ENCODE measurements around the gene TRAF4. TPM values are rescaled to one million over a fixed set of nuclear protein-coding genes. Genes with fewer than 3 reads are reported as not detected.
A peak's percentile ranks its signal among the peaks of the same experiment; 100 is the strongest.

TRAF4 gene
- total RNA-seq, 1 experiment from 2014 or later, result 127 TPM

GRCh38 chr17:28741358-28742349 lies 2.2 kb upstream of the TRAF4 start:
- Histone ChIP-seq H3K27ac (ENCODE audit: low read depth, low read length) (peak overlapping the region; percentile 98), H3K9me2 (ENCODE audit: insufficient read depth) (no peaks in the 10 kb centered on the region), H3K4me2 (ENCODE audit: low read length) (peak overlapping the region; percentile 99; the same call in 1 of the 2 replicates), H3K4me3 (replicated peaks in 1 of 2; ENCODE audit: low read depth in 1 of 2, low read length in 2 of 2) (no peak overlapping the region), H4K20me1 (ENCODE audit: insufficient read depth) (peaks cover 5% of the 10 kb centered on the region; the same call in 1 of the 2 replicates), H3K27me3 (ENCODE audit: insufficient read depth, low read length) (no peaks in the 10 kb centered on the region), H3K79me2 (ENCODE audit: insufficient read depth, low read length) (peaks cover 25% of the 10 kb centered on the region), H2AFZ (ENCODE audit: low read depth, low read length, poor library complexity, severe bottlenecking) (no peak overlapping the region), H3K4me1 (ENCODE audit: control insufficient read depth in 1 of 2, insufficient read depth in 2 of 2, low read length in 2 of 2) (peaks cover 25 to 46% of the 10 kb centered on the region in 2 experiments), H3K9ac (ENCODE audit: low read length) (no peak overlapping the region), H3K9me3 (ENCODE audit: control insufficient read depth in 1 of 2, insufficient read depth in 1 of 2, low read depth in 1 of 2, low read length in 2 of 2) (no peaks in the 10 kb centered on the region), H3K36me3 (ENCODE audit: control insufficient read depth in 1 of 2, insufficient read depth in 2 of 2, low read length in 2 of 2) (peaks cover 0 to 12% of the 10 kb centered on the region in 2 experiments; a peak in 2 of 4 replicates)
- intact Hi-C loops (cut with micrococcal nuclease), result no loop called here
- CTCF ChIA-PET, result interaction anchor here (13.6 kb wide), 1 partner anchor 14 kb away, joined by 207 read pairs; the partner anchor contains the start of genes NEK8 and TLCD1
- TF ChIP-seq SRF (IDR thresholded peaks at IDR 0.05; ENCODE audit: low read depth), result no peak
- TF ChIP-seq, protein P1, sequence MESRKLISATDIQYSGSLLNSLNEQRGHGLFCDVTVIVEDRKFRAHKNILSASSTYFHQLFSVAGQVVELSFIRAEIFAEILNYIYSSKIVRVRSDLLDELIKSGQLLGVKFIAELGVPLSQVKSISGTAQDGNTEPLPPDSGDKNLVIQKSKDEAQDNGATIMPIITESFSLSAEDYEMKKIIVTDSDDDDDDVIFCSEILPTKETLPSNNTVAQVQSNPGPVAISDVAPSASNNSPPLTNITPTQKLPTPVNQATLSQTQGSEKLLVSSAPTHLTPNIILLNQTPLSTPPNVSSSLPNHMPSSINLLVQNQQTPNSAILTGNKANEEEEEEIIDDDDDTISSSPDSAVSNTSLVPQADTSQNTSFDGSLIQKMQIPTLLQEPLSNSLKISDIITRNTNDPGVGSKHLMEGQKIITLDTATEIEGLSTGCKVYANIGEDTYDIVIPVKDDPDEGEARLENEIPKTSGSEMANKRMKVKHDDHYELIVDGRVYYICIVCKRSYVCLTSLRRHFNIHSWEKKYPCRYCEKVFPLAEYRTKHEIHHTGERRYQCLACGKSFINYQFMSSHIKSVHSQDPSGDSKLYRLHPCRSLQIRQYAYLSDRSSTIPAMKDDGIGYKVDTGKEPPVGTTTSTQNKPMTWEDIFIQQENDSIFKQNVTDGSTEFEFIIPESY (IDR thresholded peaks at IDR 0.05; ENCODE audit: extremely low read depth, insufficient replicate concordance, low read length), result no peak
- no peak for TF ChIP-seq EZH2 (IDR thresholded peaks at IDR 0.05)
- no peak for TF ChIP-seq EZH2phosphoT487 (IDR thresholded peaks at IDR 0.05; ENCODE audit: borderline replicate concordance)
- TF ChIP-seq, protein P2, sequence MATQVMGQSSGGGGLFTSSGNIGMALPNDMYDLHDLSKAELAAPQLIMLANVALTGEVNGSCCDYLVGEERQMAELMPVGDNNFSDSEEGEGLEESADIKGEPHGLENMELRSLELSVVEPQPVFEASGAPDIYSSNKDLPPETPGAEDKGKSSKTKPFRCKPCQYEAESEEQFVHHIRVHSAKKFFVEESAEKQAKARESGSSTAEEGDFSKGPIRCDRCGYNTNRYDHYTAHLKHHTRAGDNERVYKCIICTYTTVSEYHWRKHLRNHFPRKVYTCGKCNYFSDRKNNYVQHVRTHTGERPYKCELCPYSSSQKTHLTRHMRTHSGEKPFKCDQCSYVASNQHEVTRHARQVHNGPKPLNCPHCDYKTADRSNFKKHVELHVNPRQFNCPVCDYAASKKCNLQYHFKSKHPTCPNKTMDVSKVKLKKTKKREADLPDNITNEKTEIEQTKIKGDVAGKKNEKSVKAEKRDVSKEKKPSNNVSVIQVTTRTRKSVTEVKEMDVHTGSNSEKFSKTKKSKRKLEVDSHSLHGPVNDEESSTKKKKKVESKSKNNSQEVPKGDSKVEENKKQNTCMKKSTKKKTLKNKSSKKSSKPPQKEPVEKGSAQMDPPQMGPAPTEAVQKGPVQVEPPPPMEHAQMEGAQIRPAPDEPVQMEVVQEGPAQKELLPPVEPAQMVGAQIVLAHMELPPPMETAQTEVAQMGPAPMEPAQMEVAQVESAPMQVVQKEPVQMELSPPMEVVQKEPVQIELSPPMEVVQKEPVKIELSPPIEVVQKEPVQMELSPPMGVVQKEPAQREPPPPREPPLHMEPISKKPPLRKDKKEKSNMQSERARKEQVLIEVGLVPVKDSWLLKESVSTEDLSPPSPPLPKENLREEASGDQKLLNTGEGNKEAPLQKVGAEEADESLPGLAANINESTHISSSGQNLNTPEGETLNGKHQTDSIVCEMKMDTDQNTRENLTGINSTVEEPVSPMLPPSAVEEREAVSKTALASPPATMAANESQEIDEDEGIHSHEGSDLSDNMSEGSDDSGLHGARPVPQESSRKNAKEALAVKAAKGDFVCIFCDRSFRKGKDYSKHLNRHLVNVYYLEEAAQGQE (IDR thresholded peaks at IDR 0.05; ENCODE audit: low read depth), result no peak
- TF ChIP-seq JUND (IDR thresholded peaks at IDR 0.05), result no peak
- TF ChIP-seq POLR2A (IDR thresholded peaks at IDR 0.05; ENCODE audit: borderline replicate concordance, extremely low read depth, insufficient read depth, insufficient read length), result no peak
- no peak for TF ChIP-seq YY1 (IDR thresholded peaks at IDR 0.05; ENCODE audit: extremely low read depth, insufficient replicate concordance, low read depth, low read length)
- TF ChIP-seq FOSL1 (IDR thresholded peaks at IDR 0.05; ENCODE audit: low read depth), result no peak
- no peak for TF ChIP-seq EGR1 (IDR thresholded peaks at IDR 0.05; ENCODE audit: low read depth)
- no peak for TF ChIP-seq SIN3A (IDR thresholded peaks at IDR 0.05; ENCODE audit: low read depth)
- no peak for TF ChIP-seq RAD21 (IDR thresholded peaks at IDR 0.05; ENCODE audit: low read depth)
- TF ChIP-seq ZFX (IDR thresholded peaks at IDR 0.05), result no peak
- no peak for TF ChIP-seq ELF1 (IDR thresholded peaks at IDR 0.05; ENCODE audit: borderline replicate concordance, low read depth)
- BruUV-seq (replicated peaks), result no TSS peak
- DNase-seq (ENCODE audit: low read depth, low spot score) (no peak), ATAC-seq (no peak)
- POLR2A ChIA-PET, result interaction anchor here (1.1 kb wide), 2 partner anchors 13 to 15 kb away, joined by 4 read pairs; partner anchors contain the start of gene NEK8
- RAD21 ChIA-PET (ENCODE audit: low non-redundant PET in 1 of 2, low total read pairs in 2 of 2, uncharacterized antibody in 2 of 2, unreplicated experiment in 2 of 2), result no interaction called here

Measured in HCT116 (cell line).